Activated T-cell treated with anti-CD3 and anti-CD28 coated beads for 1 hour (primary cell): ENCODE results near the gene CDX2.
"Not testable (repeated sequence)": the region's sequence is repeated elsewhere in the genome, so short reads cannot be mapped to it uniquely, and the experiment has no call there.

Source experiments
- DNase-seq: peaks from one replicate; pipeline ENCODE4 v3.0.0-alpha.2; 2020; ENCODE audit warnings: low read depth

Gene CDX2, protein sequence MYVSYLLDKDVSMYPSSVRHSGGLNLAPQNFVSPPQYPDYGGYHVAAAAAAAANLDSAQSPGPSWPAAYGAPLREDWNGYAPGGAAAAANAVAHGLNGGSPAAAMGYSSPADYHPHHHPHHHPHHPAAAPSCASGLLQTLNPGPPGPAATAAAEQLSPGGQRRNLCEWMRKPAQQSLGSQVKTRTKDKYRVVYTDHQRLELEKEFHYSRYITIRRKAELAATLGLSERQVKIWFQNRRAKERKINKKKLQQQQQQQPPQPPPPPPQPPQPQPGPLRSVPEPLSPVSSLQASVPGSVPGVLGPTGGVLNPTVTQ

GRCh38 chr13:27969082-27969865, at the start of gene CDX2:
Gene CDX2, minus strand, starts transcription at chr13:27969315. Its CDS starts 309 bp downstream, at chr13:27969006.
- no peak for DNase-seq

DNA sequence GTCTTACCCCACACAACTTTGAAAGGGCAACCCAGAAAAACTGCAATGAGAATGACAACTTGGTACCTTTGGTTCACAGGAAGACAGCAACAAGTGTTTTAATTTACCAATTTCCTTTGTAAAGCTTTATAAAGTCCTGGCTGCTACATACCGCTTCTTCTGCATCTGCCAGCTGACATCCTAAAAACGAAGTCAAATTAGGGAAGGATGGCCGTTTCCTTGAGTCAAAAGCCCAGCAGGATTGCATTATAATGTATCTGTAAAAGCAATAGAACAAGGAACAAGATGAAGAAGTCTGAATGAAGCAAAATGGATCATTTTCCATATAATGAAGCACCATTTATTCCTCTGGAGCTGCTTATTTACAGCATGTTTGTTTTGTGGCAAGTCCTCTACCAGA, 45.2 kb upstream of the CDX2 start:
- no peak for DNase-seq

DNA sequence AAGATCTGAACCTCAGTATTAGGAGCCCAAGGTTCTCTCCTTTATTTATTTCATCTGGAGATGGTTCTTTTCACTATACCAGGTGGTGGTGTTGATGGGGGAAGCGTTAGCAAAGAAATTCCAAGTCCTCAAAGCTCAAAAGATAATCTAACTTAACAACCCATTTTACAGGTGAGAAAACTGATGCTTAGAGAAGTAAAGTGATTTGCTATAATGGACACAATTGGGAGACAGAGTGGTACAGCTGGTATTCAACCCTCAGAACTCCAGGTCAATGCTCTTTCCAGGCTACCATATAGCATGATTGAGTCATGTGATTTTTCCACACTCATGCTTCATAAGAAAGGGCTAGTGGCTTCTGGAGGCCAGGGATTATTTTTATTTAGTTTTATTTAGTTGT, 44.4 kb upstream of the CDX2 start:
- DNase-seq = no peak

GRCh38 chr13:28012896-28013295, 43.8 kb upstream of the CDX2 start:
- DNase-seq = no peak

DNA sequence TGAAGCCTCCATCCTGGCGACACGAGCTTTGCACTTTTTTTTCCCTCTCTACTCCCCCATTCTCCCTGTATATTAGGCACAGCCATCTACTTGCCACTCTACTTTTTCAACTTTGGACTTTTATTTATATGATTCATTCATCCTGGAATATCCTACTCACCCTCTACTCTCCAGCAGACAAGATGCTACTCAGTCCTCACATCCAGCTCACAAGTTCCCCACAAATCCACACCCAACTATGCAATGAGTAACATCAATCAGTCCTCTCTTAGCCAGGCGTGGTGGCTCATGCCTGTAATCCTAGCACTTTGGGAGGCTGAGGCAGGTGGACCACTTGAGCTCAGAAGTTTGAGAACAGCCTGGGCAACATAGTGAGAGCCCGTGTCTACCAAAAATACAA, 43.3 kb upstream of the CDX2 start:
- no peak for DNase-seq

DNA sequence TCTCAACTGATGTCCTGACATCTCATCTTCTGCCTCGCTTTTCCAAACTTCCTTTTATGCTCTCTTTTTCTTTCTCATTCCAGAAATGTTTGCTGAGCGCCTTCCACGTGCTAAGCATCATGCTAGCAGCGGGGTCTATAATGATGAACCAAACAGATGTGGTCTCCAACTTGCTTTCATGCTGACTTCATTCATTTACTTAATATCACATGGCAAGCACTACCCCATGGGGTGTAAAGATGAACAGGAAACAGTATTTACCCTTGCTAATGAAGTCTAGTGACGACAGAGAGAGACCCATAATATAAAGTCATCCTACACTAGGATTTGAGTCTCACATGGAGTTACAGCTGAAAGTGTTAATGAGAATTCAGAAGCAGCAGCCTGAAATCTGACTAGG, 40.9 kb upstream of the CDX2 start:
- no peak for DNase-seq

- DNase-seq = not testable (repeated sequence)
Measured at GRCh38 chr13:28005016-28005415, 35.9 kb upstream of the CDX2 start.

DNA sequence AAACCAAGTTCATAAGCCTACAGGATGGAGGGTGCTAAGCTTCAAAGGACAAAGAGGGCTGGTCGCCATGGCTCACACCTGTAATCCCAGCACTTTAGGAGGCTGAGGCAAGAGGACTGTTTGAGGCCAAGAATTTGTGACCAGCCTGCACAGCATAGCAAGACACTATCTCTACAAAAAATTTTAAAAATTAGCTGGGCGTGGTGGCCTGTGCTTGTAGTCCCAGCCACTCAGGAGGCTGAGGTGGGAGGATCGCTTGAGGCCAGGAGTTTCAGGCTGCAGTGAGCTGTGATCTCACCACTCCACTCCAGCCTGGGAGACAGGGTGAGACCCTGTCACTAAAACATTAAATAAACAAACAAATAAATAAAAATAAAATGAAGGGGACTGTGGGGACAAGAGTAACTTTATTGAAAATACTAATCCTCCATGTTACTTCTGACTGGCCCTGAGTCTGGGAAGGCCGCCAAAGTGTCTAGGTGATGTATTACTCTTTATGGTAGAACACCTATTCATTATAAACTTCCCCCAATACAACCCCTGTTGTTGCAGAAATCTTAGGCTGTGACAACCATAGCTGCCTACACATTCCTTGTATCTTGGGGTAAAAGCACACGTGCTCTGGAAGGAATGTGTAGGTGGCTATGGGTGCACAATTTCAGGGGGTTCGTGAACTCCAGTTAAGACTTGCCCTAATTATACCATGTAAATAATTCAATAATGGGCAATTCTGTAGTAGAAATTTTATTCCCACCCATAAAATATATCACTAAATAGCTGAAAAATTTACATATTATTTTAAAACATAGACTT, 34.0 kb upstream of the CDX2 start:
- no peak for DNase-seq

DNA sequence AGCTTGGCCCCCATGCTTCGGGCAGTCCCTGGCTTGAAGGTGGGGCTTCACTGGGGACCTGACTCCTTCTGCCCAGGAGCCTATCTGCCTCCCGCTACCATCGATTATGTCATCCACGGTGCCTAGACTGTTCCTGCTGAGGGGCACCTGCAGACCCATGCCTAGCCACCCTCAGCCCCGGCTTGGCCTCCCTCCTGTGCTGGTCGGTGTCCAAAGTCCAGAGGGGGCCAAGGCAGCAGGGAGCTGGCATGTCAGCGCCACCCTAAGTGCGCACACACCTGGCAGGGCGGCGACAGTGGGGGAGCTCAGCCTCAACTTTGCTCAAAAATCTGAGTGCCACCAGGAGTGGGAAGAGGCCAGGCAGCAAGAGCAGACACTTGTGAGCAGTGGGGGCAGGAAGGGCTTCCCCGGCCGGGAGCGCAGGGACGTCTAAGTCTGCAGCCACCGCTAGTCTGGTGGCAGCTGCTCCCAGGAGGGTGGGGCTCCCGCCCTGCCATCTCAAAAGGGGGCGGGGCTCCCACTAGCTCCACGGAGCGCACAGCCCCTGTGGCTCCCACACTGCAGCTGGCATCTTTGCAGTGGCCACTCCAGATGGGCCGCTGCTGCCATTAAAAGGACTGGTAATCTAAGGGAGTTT, 32.8 kb upstream of the CDX2 start:
- DNase-seq = no peak

DNA sequence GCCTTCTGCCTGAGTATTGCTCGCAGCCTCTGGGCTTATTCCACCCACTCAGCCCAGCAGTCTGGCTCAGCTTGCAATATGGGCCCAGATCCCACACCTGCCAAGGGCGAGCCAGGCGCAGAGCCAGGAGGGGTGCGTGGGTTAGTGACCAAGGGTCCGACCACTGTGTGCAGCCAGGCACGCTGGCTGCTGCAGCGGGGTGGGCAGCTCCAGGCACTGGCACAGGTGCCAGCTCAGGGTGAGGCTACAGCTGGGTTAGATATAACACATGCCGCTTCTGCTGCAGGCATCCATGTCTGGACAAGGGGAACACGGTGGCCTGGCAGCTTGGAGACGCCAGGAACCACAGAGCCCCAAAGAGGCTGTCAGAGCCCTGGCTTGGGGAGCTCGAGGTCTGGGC, 31.9 kb upstream of the CDX2 start:
- no peak for DNase-seq

GRCh38 chr13:28000567-28000966, 31.5 kb upstream of the CDX2 start:
- DNase-seq = no peak

DNA sequence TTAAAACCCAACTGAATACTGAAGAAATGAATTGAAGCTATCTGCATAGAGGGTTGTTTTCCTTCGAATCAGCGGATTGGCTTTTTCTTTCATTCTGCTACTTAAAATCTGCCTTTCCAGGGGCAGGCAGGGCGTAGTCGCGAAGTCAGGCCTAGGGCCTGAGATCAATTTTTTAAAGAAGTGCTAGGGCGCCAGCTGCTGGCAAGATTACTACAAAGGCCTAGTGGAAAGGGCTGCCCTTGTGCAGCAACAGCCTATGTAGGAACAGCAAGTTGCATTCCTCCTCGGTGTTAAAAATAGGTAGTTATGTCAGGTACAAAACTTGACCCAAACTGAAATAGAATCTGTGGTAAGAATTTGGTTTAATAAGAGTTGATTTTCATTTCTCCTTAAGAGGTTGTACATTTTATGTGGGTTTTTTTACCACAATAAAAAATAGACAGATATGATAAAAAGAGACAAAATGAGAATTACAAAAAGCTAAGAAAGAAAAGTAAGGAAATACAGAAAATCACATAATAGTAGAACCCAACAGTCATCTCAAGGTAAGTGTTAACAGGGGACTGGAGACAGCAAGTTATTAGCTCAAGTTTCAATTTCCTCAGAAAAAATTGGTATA, 28.9 kb upstream of the CDX2 start:
- DNase-seq = peak; percentile 7

- no peak for DNase-seq
Measured at GRCh38 chr13:27991881-27992280, 22.8 kb upstream of the CDX2 start.

DNA sequence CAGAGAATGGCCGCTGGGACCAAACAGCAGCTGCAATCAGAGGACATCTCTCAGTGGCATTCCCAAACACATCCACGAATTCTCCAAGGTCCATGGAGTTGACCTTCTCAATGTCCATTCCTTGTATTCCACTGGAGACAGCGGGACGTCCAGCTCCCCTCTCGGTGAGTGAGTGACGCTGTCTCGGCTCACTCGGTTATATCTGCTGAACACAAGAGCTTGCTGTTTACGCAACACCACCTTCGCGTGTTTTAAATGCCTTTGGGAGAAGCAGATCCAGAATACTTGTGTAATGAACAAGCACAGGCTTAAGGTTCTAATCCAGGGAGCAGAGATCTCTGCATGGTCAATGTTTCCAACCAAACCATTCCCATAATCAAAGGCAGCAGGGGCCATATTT, 19.4 kb upstream of the CDX2 start, which contains the start of gene URAD:
Gene URAD (minus strand): TSS at position 174 of the 400 bp plus-strand sequence. CDS start 56 bp downstream, at position 118.
- DNase-seq = no peak

GRCh38 chr13:27985600-27985999, 16.5 kb upstream of the CDX2 start:
- DNase-seq = no peak

- DNase-seq = no peak
Measured at GRCh38 chr13:27982361-27982760, 13.2 kb upstream of the CDX2 start.

- DNase-seq = no peak
Measured at GRCh38 chr13:27981006-27981708, 12.0 kb upstream of the CDX2 start.

- no peak for DNase-seq
Measured at GRCh38 chr13:27980280-27980998, 11.3 kb upstream of the CDX2 start.

DNA sequence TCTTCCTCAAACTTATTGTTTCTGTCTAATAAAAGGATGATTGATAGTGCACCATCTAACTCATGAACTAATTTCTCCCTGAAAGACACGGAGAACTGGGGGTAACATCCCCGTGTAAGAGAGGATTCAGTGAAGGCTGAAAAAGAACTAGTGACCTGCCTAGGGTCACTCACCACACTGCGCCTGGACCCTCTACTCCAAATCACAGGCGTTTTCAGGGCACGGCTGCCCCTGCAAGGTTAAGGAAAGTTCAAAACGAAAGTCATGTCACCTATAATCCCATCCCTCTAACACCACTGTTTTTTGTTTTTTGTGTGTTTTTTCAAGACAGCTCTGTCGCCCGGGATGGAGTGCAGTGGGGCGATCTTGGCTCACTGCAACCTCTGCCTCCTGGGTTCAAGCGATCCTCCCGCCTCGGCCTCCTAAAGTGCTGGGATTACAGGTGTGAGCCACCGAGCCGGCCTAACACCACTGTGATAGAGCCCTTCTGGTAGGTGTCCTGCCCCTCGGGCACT, 10.7 kb upstream of the CDX2 start:
- no peak for DNase-seq

DNA sequence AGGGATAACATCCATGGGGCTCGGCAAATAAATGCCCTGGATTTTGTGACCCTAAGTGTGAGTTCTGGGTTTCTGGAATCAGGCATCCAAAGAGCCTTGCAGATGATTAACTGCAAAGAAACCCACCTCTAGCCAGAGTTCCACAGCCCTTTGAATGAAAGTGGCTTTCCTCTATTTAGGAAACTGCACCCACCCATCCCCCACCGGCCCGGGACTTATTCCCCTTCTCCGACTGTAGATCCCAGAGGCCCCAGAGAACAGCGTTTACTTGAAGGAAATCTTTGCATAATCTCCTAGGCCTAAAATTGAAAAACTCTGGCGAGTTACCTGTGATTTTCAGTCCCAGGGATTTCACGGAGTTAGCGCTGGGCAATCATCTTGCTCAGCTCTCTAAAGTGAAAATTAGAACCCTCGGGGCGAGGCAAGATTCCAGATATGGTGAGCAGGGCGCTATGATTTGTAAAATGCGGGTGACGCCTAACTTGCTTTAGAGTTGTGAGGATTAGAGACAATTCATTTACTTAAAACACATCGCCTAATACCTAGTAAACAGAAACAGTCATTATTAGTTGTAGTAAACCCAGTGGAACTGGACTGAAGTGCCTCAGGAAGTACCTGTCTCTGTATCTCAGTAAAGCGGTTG, 10.0 kb upstream of the CDX2 start:
- no peak for DNase-seq
